NCI-H1694 (cell line): Measurements from ENCODE around the gene FZD10.

Experiments used
- DNase-seq: peaks from one replicate; lab custom pipeline; 2025; lab: John Stamatoyannopoulos, UW

The FZD10 gene

DNA sequence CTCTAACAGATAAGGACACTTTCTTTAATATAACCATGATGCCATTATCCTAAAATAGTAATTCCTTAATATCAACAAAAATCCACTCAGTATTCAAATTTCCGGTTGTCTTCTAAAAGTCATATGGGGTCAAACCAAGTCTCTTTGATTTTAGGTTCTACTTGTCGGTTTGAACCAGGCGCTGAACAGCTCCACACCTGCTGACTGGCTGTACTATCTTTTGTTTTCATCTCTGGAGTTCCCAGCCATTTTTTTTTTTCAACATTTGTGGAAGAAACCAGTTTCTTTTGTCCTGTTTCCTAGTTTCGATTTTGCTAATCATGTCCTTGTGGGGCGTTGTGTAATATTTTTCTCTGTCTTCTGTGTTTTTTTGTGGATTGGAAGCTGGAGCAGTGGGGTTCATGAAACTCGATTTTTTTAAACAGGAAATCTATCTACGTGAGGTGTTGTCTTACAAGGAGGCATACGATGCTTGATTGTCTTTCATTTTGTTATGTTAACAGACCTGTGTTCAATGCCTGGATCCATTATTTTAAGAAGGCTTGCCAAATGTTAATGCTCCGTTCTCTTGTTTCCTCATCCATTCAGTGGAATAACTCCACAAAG lies 50.2 kb downstream of the FZD10 start:
- no peak for DNase-seq

DNA sequence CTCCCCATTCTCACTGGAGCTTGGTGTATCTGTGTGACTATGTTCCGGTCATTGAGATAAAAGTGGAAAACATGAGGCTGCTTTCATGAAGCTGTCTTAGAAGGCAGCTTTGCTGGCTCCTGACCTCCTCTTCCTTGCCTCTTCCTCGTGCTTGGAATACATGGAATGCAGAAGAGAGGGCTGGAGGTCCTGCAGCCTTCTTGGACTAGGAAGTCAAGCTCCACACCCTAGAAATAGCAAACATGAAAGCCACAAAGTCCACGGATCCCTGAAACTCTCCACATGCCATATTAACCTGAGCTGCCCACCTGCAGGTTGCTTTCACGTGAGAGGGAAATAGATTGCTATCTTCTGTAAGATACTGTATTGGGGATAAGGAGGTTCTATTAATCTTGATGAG lies 51.0 kb downstream of the FZD10 start:
- DNase-seq: no peak

DNA sequence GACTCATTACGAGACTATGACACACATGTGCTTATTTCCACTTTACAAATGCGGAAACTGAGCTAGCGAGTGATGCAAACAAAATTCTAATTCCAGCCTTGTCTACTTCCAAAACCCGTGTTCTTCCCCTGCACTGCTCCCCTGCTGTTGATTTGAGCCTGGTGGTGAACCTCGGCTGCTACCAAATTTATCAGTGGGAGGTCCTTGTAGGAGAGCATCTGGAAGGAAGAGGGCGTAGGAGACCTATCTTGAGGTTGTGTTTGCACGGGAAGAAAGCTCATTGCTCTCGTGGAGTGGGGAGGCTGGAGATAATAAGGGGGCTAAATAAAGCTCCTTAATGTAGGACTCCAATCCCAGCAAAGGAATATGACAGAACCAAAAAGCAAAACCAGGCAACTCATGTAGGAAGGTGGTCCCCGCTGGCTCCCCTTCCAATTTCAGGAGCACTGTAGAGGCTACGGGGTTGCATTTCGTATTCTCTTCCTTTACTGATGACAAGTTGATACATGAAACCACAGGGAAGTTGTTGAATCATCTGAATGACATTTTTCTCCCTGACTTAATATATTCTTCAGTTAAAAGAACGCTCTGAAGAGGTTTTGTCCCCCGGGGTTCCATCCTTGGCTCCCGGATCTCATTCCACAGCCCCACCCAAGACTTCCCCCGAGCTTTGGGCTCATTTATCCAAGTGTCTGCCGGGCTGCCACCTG lies 52.6 kb downstream of the FZD10 start:
- no peak for DNase-seq
